ENCODE data around the gene BCAR3. TPM values are rescaled to one million over a fixed set of nuclear protein-coding genes. Genes with fewer than 3 reads are reported as not detected.

The BCAR3 gene
- total RNA-seq, 1 donor from 2014 or later = 22.8 TPM

Other genes starting within 250 kb of the BCAR3 start
- gene FNBP1L, start 233.7 kb downstream of the BCAR3 start, total RNA-seq = 16.9 TPM
- 23.6 TPM for gene DNTTIP2, start 197.4 kb upstream of the BCAR3 start, total RNA-seq
- 8.1 TPM for gene GCLM, start 227.6 kb upstream of the BCAR3 start, total RNA-seq

Data from vagina (tissue), 1 donor.